GM18508 (cell line): Measurements from ENCODE around the gene FXN.
"Not testable (repeated sequence)": the region's sequence is repeated elsewhere in the genome, so short reads cannot be mapped to it uniquely, and the experiment has no call there.

Source experiments
- ATAC-seq: cut with Tn5 transposase; IDR thresholded peaks from one replicate; pipeline ENCODE4 v1.9.1; 2021; ENCODE audit warnings: moderate number of reproducible peaks; ENCODE audit not compliant: insufficient read depth, unreplicated experiment

FXN gene

GRCh38 chr9:69093471-69094103, 58.0 kb downstream of the FXN start:
- ATAC-seq = no peak

GRCh38 chr9:69094361-69095135, 59.0 kb downstream of the FXN start:
- ATAC-seq = not testable (repeated sequence)

GRCh38 chr9:69097064-69097463, 61.5 kb downstream of the FXN start:
- ATAC-seq = no peak

GRCh38 chr9:69097923-69098593, 62.5 kb downstream of the FXN start:
- ATAC-seq = no peak

- ATAC-seq = not testable (repeated sequence)
These were observed 67.9 kb downstream of the FXN start for GRCh38 chr9:69103348-69103996.

- ATAC-seq = no peak
These were observed 69.4 kb downstream of the FXN start for GRCh38 chr9:69104830-69105527.

- no peak for ATAC-seq
These were observed 72.2 kb downstream of the FXN start for GRCh38 chr9:69107771-69108170.

GRCh38 chr9:69108706-69109105, 73.2 kb downstream of the FXN start:
- not testable (repeated sequence) for ATAC-seq

- no peak for ATAC-seq
These were observed 73.6 kb downstream of the FXN start for GRCh38 chr9:69109152-69109551.

- not testable (repeated sequence) for ATAC-seq
These were observed 77.1 kb downstream of the FXN start for GRCh38 chr9:69112646-69113045.

- ATAC-seq = no peak
These were observed 80.1 kb downstream of the FXN start for GRCh38 chr9:69115621-69116020.

GRCh38 chr9:69118656-69119055, 83.1 kb downstream of the FXN start:
- ATAC-seq = no peak

GRCh38 chr9:69120380-69121154, 85.0 kb downstream of the FXN start:
- no peak for ATAC-seq

- no peak for ATAC-seq
These were observed 85.9 kb downstream of the FXN start for GRCh38 chr9:69121155-69122081.

GRCh38 chr9:69122082-69122548, 86.6 kb downstream of the FXN start:
- no peak for ATAC-seq

- no peak for ATAC-seq
These were observed 87.1 kb downstream of the FXN start for GRCh38 chr9:69122549-69123141.

GRCh38 chr9:69130456-69131441, 95.2 kb downstream of the FXN start:
- ATAC-seq = no peak
